ENCODE measurements around the gene CADPS2. TPM values are rescaled to one million over a fixed set of nuclear protein-coding genes. Genes with fewer than 3 reads are reported as not detected.

Gene CADPS2
- total and polyA plus RNA-seq, 8 donors, result 34.2 to 83.4 (median 64.6) TPM

- TF ChIP-seq, protein P1, sequence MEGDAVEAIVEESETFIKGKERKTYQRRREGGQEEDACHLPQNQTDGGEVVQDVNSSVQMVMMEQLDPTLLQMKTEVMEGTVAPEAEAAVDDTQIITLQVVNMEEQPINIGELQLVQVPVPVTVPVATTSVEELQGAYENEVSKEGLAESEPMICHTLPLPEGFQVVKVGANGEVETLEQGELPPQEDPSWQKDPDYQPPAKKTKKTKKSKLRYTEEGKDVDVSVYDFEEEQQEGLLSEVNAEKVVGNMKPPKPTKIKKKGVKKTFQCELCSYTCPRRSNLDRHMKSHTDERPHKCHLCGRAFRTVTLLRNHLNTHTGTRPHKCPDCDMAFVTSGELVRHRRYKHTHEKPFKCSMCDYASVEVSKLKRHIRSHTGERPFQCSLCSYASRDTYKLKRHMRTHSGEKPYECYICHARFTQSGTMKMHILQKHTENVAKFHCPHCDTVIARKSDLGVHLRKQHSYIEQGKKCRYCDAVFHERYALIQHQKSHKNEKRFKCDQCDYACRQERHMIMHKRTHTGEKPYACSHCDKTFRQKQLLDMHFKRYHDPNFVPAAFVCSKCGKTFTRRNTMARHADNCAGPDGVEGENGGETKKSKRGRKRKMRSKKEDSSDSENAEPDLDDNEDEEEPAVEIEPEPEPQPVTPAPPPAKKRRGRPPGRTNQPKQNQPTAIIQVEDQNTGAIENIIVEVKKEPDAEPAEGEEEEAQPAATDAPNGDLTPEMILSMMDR (IDR thresholded peaks at IDR 0.05), result no peak
- no peak overlapping the region for H3K27ac ChIP-seq
- no peaks in the 10 kb centered on the region for H3K9me3 ChIP-seq
- intact Hi-C loops (cut with DNase I), result no loop called here
- DNase-seq, result peak in 1 of 4 donors; percentile 12
- H3K4me3 ChIP-seq, result no peak overlapping the region
- no peaks in the 10 kb centered on the region for H3K36me3 ChIP-seq
- no peaks in the 10 kb centered on the region for H3K27me3 ChIP-seq
- no peak for ATAC-seq
- H3K4me1 ChIP-seq, result no peaks in the 10 kb centered on the region
These were observed 394.3 kb downstream of the CADPS2 start for GRCh38 chr7:122492007-122492406.

GRCh38 chr7:122488241-122488640 lies 398.0 kb downstream of the CADPS2 start:
- intact Hi-C loops (cut with DNase I), result no loop called here
- ATAC-seq (no peak), DNase-seq (peak in 1 of 4 donors; percentile 6)
- no peak overlapping the region for H3K4me3 ChIP-seq
- TF ChIP-seq, protein P1 (IDR thresholded peaks at IDR 0.05), result no peak
- H3K4me1 ChIP-seq, result no peaks in the 10 kb centered on the region
- H3K36me3 ChIP-seq, result no peaks in the 10 kb centered on the region
- H3K27me3 ChIP-seq, result no peaks in the 10 kb centered on the region
- H3K9me3 ChIP-seq, result no peaks in the 10 kb centered on the region
- no peak overlapping the region for H3K27ac ChIP-seq

DNA sequence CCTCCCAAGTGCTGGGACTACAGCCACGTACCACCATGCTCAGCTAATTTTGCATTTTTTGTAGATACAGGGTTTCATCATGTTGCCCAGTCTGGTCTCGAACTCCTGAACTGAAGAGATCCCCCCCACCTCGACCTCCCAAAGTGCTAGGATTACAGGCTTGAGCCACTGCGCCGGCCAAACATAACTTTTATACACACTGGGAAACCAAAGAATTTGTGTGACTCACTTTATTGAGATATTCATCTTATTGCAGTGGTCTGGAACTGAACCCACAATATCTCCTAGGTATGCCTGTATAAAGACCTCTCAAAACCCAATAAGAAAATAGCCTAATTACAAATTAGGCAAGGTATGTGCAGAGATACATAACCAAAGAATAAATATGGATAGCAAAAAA lies 399.1 kb downstream of the CADPS2 start:
- DNase-seq (no peak), ATAC-seq (no peak)
- no peaks in the 10 kb centered on the region for H3K4me1 ChIP-seq
- intact Hi-C loops (cut with DNase I), result no loop called here
- no peaks in the 10 kb centered on the region for H3K36me3 ChIP-seq
- no peaks in the 10 kb centered on the region for H3K27me3 ChIP-seq
- TF ChIP-seq, protein P1 (IDR thresholded peaks at IDR 0.05), result no peak
- H3K27ac ChIP-seq, result no peak overlapping the region
- H3K4me3 ChIP-seq, result no peak overlapping the region
- H3K9me3 ChIP-seq, result no peaks in the 10 kb centered on the region

- intact Hi-C loops (cut with DNase I), result no loop called here
- H3K27me3 ChIP-seq, result no peaks in the 10 kb centered on the region
- H3K4me3 ChIP-seq, result no peak overlapping the region
- DNase-seq (no peak), ATAC-seq (no peak)
- H3K36me3 ChIP-seq, result no peaks in the 10 kb centered on the region
- H3K9me3 ChIP-seq, result no peaks in the 10 kb centered on the region
- H3K4me1 ChIP-seq, result no peaks in the 10 kb centered on the region
- no peak overlapping the region for H3K27ac ChIP-seq
- TF ChIP-seq, protein P1 (IDR thresholded peaks at IDR 0.05), result no peak
These were observed 400.4 kb downstream of the CADPS2 start for GRCh38 chr7:122485856-122486255.

DNA sequence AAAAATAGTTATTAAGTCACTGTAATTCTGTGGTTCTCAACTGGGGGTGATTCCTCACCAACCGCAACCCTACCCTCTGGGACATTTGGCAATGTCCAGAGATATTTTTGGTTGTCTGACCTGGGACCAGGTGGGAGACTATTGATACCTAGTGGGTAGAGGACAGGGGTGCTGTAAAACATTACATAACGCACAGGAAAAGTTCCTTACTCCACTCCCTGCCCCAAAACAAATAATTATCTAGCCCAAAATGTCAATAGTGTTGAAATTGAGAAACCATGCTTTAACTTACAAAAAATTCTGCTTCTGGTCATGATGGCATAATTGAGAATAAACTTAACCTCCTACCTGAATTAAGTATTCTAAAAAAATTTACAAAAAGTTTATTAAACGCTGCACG lies 404.0 kb downstream of the CADPS2 start:
- no peak for DNase-seq
- Histone ChIP-seq H3K4me1 (no peaks in the 10 kb centered on the region), H3K27ac (no peak overlapping the region), H3K36me3 (no peaks in the 10 kb centered on the region), H3K9me3 (no peaks in the 10 kb centered on the region), H3K4me3 (no peak overlapping the region), H3K27me3 (no peaks in the 10 kb centered on the region)
- TF ChIP-seq, protein P1 (IDR thresholded peaks at IDR 0.05), result no peak
- intact Hi-C loops (cut with DNase I), result no loop called here
- ATAC-seq, result no peak
